ENCODE data around the gene OR1F1. TPM values are rescaled to one million over a fixed set of nuclear protein-coding genes. Genes with fewer than 3 reads are reported as not detected.

OR1F1 gene
- total RNA-seq, 1 experiment from 2014 or later = 0.44 TPM

- Mint-ChIP-seq H3K27ac (peak overlapping the region; percentile 85), H3K4me3 (peak overlapping the region; percentile 75), H3K27me3 (ENCODE audit: low read depth) (peaks cover 57% of the 10 kb centered on the region), H3K36me3 (no peaks in the 10 kb centered on the region), H3K9me3 (no peaks in the 10 kb centered on the region), H3K4me1 (peaks cover 25% of the 10 kb centered on the region)
- TF ChIP-seq, protein P1, sequence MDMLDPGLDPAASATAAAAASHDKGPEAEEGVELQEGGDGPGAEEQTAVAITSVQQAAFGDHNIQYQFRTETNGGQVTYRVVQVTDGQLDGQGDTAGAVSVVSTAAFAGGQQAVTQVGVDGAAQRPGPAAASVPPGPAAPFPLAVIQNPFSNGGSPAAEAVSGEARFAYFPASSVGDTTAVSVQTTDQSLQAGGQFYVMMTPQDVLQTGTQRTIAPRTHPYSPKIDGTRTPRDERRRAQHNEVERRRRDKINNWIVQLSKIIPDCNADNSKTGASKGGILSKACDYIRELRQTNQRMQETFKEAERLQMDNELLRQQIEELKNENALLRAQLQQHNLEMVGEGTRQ (CRISPR knock-in tag; IDR thresholded peaks at IDR 0.05) = peak; percentile 82
- TF ChIP-seq ZNF219 (CRISPR knock-in tag; IDR thresholded peaks at IDR 0.05; ENCODE audit: borderline replicate concordance) (no peak), MLX (CRISPR knock-in tag; IDR thresholded peaks at IDR 0.05) (no peak), MAX (CRISPR knock-in tag; IDR thresholded peaks at IDR 0.05) (peak; percentile 56; the same call in 1 of the 2 replicates), E2F5 (CRISPR knock-in tag; IDR thresholded peaks at IDR 0.05) (no peak), JAZF1 (CRISPR knock-in tag; IDR thresholded peaks at IDR 0.05) (no peak), ZBTB21 (CRISPR knock-in tag; IDR thresholded peaks at IDR 0.05; ENCODE audit: borderline replicate concordance) (no peak), GTF2I (CRISPR knock-in tag; conservative IDR thresholded peaks at IDR 0.05) (no peak), ZNF423 (CRISPR knock-in tag; IDR thresholded peaks at IDR 0.05) (no peak), USF1 (CRISPR knock-in tag; IDR thresholded peaks at IDR 0.05) (peak; percentile 84), HMGA2 (CRISPR knock-in tag; IDR thresholded peaks at IDR 0.05) (no peak), NFE2L1 (CRISPR knock-in tag; IDR thresholded peaks at IDR 0.05) (no peak), SMAD4 (CRISPR knock-in tag; IDR thresholded peaks at IDR 0.05) (no peak)
- TF ChIP-seq, protein P2, sequence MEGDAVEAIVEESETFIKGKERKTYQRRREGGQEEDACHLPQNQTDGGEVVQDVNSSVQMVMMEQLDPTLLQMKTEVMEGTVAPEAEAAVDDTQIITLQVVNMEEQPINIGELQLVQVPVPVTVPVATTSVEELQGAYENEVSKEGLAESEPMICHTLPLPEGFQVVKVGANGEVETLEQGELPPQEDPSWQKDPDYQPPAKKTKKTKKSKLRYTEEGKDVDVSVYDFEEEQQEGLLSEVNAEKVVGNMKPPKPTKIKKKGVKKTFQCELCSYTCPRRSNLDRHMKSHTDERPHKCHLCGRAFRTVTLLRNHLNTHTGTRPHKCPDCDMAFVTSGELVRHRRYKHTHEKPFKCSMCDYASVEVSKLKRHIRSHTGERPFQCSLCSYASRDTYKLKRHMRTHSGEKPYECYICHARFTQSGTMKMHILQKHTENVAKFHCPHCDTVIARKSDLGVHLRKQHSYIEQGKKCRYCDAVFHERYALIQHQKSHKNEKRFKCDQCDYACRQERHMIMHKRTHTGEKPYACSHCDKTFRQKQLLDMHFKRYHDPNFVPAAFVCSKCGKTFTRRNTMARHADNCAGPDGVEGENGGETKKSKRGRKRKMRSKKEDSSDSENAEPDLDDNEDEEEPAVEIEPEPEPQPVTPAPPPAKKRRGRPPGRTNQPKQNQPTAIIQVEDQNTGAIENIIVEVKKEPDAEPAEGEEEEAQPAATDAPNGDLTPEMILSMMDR (IDR thresholded peaks at IDR 0.05) = peak; percentile 62; the same call in 1 of the 2 replicates
- TF ChIP-seq, protein P3, sequence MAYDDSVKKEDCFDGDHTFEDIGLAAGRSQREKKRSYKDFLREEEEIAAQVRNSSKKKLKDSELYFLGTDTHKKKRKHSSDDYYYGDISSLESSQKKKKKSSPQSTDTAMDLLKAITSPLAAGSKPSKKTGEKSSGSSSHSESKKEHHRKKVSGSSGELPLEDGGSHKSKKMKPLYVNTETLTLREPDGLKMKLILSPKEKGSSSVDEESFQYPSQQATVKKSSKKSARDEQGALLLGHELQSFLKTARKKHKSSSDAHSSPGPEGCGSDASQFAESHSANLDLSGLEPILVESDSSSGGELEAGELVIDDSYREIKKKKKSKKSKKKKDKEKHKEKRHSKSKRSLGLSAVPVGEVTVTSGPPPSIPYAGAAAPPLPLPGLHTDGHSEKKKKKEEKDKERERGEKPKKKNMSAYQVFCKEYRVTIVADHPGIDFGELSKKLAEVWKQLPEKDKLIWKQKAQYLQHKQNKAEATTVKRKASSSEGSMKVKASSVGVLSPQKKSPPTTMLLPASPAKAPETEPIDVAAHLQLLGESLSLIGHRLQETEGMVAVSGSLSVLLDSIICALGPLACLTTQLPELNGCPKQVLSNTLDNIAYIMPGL (CRISPR knock-in tag; IDR thresholded peaks at IDR 0.05) = peak; percentile 89
- TF ChIP-seq, protein P4, sequence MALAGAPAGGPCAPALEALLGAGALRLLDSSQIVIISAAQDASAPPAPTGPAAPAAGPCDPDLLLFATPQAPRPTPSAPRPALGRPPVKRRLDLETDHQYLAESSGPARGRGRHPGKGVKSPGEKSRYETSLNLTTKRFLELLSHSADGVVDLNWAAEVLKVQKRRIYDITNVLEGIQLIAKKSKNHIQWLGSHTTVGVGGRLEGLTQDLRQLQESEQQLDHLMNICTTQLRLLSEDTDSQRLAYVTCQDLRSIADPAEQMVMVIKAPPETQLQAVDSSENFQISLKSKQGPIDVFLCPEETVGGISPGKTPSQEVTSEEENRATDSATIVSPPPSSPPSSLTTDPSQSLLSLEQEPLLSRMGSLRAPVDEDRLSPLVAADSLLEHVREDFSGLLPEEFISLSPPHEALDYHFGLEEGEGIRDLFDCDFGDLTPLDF (CRISPR knock-in tag; IDR thresholded peaks at IDR 0.05) = no peak
- TF ChIP-seq, protein P5, sequence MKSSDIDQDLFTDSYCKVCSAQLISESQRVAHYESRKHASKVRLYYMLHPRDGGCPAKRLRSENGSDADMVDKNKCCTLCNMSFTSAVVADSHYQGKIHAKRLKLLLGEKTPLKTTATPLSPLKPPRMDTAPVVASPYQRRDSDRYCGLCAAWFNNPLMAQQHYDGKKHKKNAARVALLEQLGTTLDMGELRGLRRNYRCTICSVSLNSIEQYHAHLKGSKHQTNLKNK (CRISPR knock-in tag; IDR thresholded peaks at IDR 0.05) = no peak
- ChIA-PET POLR2A (interaction anchor here (0.9 to 5.7 kb wide), 3 partner anchors 10 to 22 kb away, joined by 5 to 46 read pairs (median 7); no protein-coding TSS in a partner anchor), CTCF (interaction anchor here (0.7 to 9.7 kb wide), 23 partner anchors 8 to 227 kb away, joined by 3 to 95 read pairs (median 6); partner anchors contain the start of genes CLDN9, OR1F1, ZNF174 and ZNF213)
- peak; percentile 92 for DNase-seq (ENCODE audit: low spot score)
- ATAC-seq = peak; percentile 34
Measured at GRCh38 chr16:3173892-3174617, 13.9 kb upstream of the OR1F1 start.

Data from WTC11 (cell line).